SH-SY5Y (cell line): ENCODE measurements around the gene TNFRSF18.

Source experiments
- GATA2 ChIP-seq: IDR thresholded peaks from 2 replicates; pipeline ENCODE4 v1.6.1; 2011; ENCODE audit warnings: mild to moderate bottlenecking, low read depth, low read length
- GATA3 ChIP-seq: IDR thresholded peaks from 2 replicates; pipeline ENCODE4 v1.6.1; 2011; ENCODE audit warnings: low read depth, mild to moderate bottlenecking, low read length, moderate library complexity

DNA sequence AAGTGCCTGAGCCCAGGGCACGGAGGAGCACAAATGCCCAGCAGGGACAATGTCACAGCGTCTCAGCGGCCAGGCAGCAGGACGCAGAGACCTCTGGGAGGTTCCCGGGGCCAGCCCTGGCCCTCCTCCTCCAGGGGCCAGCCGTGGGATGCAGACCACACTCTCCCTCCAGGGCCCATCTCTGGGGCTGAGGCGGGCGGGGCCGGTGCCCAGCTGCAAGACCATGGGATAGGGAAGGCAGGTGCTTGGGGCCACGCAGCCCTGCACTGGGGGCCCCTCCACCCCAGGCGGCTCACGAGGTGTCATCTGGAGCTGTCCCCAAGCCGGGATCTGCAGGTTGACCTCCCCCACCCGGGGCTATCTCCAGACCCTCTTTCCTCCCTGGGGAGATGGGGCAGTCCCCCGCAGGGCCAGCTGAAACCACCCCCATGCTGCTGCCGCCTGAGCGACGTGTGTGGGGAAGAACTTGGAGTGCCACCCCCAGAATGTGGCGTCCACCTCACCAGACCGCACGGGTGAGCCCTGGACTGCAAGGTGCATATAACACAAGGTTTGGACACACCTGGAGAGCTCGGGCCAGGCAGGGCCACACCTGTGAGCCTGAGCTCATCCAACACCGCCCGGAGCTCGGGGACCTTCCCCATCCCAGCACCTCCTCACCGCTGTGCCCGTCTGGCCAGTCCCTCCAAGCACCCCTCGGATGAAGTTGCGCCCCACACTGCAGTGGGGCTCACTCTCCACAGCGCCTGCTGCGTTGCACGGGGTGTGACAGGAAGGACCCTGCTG lies 36.8 kb downstream of the TNFRSF18 start:
- TF ChIP-seq GATA3 (no peak), GATA2 (no peak)
